Measurements from ENCODE around the gene FRRS1.

The FRRS1 gene

GRCh38 chr1:99660496-99660895 lies 105.9 kb downstream of the FRRS1 start:
- DNase-seq (ENCODE audit: low read depth) = no peak
- no peak overlapping the region for H3K4me3 ChIP-seq (ENCODE audit: low read depth, low read length)
- TF ChIP-seq CTCF (IDR thresholded peaks at IDR 0.05; ENCODE audit: control insufficient read depth, extremely low read depth, insufficient read depth) = no peak

- peak; percentile 91 for DNase-seq (ENCODE audit: low read depth)
- no peak for TF ChIP-seq CTCF (IDR thresholded peaks at IDR 0.05; ENCODE audit: control insufficient read depth, extremely low read depth, insufficient read depth)
- H3K4me3 ChIP-seq (ENCODE audit: low read depth, low read length) = no peak overlapping the region
These were observed 106.7 kb downstream of the FRRS1 start for GRCh38 chr1:99659755-99660210.

Data from LNCaP clone FGC (cell line).